ENCODE measurements around the gene ATXN1.
"Not testable (repeated sequence)": the region's sequence is repeated elsewhere in the genome, so short reads cannot be mapped to it uniquely, and the experiment has no call there.

The ATXN1 gene

DNA sequence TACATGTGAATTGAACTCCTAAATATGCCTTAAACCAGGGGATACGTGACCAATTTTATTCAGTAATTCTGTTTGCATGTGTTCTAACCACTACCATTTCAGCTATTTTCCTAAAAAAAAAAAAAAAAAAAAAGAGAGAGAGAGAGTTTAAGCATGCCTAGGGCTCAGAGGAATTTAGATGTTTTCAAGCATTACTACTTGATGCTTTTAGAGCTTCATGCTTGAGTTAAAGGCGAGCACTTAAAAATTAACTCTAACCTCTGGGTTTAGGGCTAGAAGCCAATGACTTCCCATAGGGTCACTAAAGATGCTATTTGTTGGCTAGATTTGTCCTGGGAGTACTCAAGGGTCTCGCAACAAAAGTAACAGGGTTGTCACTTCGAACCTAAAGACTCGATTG lies 217.7 kb downstream of the ATXN1 start:
- Histone ChIP-seq H3K9ac (no peak overlapping the region), H3K27ac (no peak overlapping the region), H3K36me3 (no peaks in the 10 kb centered on the region), H3K4me1 (no peaks in the 10 kb centered on the region), H3K27me3 (no peaks in the 10 kb centered on the region), H3K9me3 (no peaks in the 10 kb centered on the region), H3K4me2 (no peak overlapping the region), H3K4me3 (no peak overlapping the region), H4K20me1 (no peaks in the 10 kb centered on the region)
- no peak for TF ChIP-seq Cebpa-rat (IDR thresholded peaks at IDR 0.05)

- H3K9me3 ChIP-seq: no peaks in the 10 kb centered on the region
- H3K9ac ChIP-seq: no peak overlapping the region
- no peaks in the 10 kb centered on the region for H4K20me1 ChIP-seq
- TF ChIP-seq Cebpa-rat (IDR thresholded peaks at IDR 0.05): no peak
- H3K27ac ChIP-seq: no peak overlapping the region
- no peak overlapping the region for H3K4me2 ChIP-seq
- no peaks in the 10 kb centered on the region for H3K36me3 ChIP-seq
- no peak overlapping the region for H3K4me3 ChIP-seq
- no peaks in the 10 kb centered on the region for H3K27me3 ChIP-seq
- H3K4me1 ChIP-seq: no peaks in the 10 kb centered on the region
Measured at GRCh38 chr6:16542070-16542469, 219.2 kb downstream of the ATXN1 start.

DNA sequence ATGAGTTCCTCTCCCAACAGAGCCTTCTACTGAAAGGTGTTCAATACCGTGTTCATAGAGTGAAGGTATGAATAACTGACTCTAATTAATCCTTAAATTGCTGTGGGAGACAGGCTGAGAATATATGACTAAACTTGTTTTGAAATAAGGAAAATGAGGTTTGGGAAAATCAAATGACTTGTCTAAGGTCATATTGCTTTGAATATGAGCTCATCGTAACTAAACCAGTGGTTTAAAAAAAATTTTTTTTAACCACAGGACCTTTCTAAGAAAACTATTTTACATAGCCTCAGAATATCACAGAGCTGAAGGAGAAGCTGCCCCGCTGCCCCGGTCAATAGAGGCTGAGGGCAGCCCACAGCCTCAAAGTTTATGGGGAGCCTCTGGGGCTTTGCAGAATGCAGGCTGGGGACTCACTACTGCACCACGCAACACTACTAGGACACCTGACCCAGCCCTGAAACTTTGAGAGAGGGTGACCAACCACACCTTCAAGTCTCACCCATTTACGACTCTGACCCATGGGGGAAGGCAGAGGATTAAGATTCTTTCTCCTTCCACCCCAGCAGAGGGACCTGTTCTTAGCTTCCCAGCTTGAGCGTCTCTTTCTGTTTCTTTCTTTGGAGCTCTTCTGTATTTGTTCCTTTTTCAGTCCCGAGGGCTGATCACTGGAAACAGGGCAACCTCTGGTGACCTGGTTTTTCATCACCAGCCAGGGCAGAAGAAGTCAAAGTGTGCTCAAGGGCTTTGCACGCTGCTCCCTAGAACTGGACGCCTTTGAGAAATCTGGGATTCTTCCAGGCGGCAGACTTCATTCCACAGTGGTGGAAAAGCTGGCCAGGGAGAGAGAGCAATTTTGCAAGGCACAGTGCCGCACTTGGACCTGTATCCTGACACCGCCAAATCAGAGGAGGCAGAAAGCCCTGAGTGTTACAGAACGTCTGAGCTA lies 220.2 kb downstream of the ATXN1 start:
- H3K36me3 ChIP-seq: no peaks in the 10 kb centered on the region
- no peak overlapping the region for H3K4me2 ChIP-seq
- no peaks in the 10 kb centered on the region for H3K9me3 ChIP-seq
- no peak overlapping the region for H3K27ac ChIP-seq
- no peaks in the 10 kb centered on the region for H3K27me3 ChIP-seq
- TF ChIP-seq Cebpa-rat (IDR thresholded peaks at IDR 0.05): no peak
- no peaks in the 10 kb centered on the region for H4K20me1 ChIP-seq
- H3K9ac ChIP-seq: no peak overlapping the region
- H3K4me1 ChIP-seq: no peaks in the 10 kb centered on the region
- H3K4me3 ChIP-seq: no peak overlapping the region

DNA sequence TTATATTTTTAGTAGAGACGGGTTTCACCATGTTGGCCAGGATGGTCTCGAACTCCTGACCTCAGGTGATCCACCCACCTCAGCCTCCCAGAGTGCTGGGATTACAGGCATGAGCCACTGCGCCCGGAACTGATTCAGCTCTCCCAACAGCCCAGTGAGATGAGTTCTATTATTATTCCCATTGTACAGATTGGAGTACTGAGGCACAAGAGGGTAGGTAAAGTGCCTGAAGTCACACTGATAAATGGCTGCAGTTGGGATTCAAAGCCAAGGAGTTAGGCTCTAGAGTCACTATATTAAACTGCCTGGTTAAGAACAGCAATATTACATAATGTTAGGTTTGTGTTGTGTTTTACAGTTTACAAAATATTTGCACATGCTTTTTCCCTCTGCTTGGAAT lies 220.9 kb downstream of the ATXN1 start:
- H3K9me3 ChIP-seq, H3K4me3 ChIP-seq, H4K20me1 ChIP-seq, H3K4me1 ChIP-seq, H3K27ac ChIP-seq, H3K4me2 ChIP-seq, H3K9ac ChIP-seq, H3K27me3 ChIP-seq, H3K36me3 ChIP-seq: not testable (repeated sequence)

DNA sequence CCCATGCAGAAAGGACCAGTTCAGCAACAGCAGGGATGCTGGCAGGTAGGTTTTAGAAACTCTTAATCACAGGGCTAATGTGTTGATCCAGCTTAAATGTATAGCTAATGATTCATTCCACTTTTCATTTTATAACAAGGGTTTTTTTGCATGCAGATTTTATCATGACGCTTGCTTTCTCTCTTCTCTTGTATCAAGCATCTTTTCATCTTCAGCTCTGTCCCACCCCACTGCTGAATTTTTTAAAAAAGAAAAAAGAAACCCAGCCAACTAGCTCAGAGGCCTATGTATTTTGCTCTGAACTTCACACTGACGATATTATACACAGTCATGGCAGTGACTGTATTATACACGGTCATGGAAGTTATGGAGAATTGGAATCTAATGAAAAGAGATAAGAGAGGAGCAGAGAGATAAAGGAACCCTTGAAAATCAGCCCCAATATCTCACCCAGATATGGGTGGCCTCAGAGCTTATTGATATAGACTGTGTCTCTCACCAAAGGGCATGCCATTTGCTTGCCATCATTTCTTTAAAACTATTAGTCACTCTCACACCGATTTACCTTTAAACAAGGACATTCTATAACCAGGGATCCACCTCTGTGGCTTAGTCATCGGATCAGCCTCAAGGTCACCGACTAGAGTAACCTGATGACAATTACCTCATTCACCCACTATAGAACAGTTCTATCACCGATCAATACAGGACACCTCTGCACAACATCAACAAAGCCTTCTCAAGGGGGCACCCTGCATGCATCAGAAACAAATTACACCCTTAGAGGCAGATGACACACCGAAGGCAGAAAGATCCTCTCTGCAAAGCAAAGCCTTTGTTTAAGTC lies 222.0 kb downstream of the ATXN1 start:
- Histone ChIP-seq H3K36me3 (no peaks in the 10 kb centered on the region), H3K9ac (no peak overlapping the region), H3K27ac (no peak overlapping the region), H4K20me1 (no peaks in the 10 kb centered on the region), H3K27me3 (no peaks in the 10 kb centered on the region), H3K9me3 (no peaks in the 10 kb centered on the region), H3K4me3 (no peak overlapping the region), H3K4me1 (no peaks in the 10 kb centered on the region), H3K4me2 (no peak overlapping the region)
- no peak for TF ChIP-seq Cebpa-rat (IDR thresholded peaks at IDR 0.05)

DNA sequence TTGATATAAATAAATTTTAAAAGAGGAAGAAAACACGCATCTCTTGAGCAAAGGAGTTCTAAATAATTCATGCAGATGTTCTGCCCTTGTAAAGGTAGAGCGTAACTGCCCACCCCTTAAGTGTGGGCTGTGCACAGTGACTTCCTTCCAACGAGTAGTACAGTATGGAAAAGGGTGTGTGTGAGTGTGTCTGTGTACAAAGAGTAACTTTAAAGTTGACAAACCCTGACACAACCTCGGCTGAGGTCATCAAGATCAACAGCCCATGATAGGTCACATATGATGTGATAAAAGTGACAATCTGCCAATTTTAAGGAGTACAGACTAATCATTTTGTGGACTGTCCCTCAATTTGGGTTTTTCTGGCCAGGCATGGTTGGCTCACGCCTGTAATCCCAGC lies 225.7 kb downstream of the ATXN1 start:
- Histone ChIP-seq H3K27me3 (no peaks in the 10 kb centered on the region), H3K9ac (no peak overlapping the region), H3K4me3 (no peak overlapping the region), H3K4me1 (no peaks in the 10 kb centered on the region), H3K9me3 (no peaks in the 10 kb centered on the region), H4K20me1 (no peaks in the 10 kb centered on the region), H3K27ac (no peak overlapping the region), H3K4me2 (no peak overlapping the region), H3K36me3 (no peaks in the 10 kb centered on the region)
- no peak for TF ChIP-seq Cebpa-rat (IDR thresholded peaks at IDR 0.05)

DNA sequence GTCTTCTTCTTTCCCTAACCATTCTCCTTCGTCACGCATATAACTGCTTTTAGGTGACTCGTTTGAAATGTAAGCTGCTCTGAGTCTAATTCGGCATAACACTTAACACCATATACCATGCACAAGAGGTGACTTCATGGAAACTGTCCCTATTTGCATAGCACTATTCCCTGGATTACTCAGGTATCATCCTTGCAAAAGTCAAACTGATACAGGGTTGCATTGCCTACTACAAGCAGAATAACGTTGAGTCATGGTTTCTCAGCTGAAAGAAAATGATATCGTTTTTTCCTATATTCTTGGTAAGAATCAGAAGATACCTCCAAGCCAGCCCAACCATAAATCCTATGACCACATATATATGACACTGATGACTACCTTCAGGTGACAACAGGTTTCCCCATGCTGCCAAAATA lies 227.5 kb downstream of the ATXN1 start:
- Histone ChIP-seq H4K20me1 (no peaks in the 10 kb centered on the region), H3K36me3 (no peaks in the 10 kb centered on the region), H3K27me3 (no peaks in the 10 kb centered on the region), H3K4me2 (no peak overlapping the region), H3K4me3 (no peak overlapping the region), H3K9me3 (no peaks in the 10 kb centered on the region), H3K4me1 (no peaks in the 10 kb centered on the region), H3K27ac (no peak overlapping the region), H3K9ac (no peak overlapping the region)
- no peak for TF ChIP-seq Cebpa-rat (IDR thresholded peaks at IDR 0.05)

- Histone ChIP-seq H3K4me3 (no peak overlapping the region), H3K36me3 (no peaks in the 10 kb centered on the region), H3K9me3 (no peaks in the 10 kb centered on the region), H3K9ac (no peak overlapping the region), H3K4me2 (no peak overlapping the region), H3K4me1 (no peaks in the 10 kb centered on the region), H4K20me1 (no peaks in the 10 kb centered on the region), H3K27ac (no peak overlapping the region), H3K27me3 (no peaks in the 10 kb centered on the region)
- TF ChIP-seq Cebpa-rat (IDR thresholded peaks at IDR 0.05): no peak
Measured at GRCh38 chr6:16533210-16533609, 228.1 kb downstream of the ATXN1 start.

- Histone ChIP-seq H4K20me1 (no peaks in the 10 kb centered on the region), H3K36me3 (no peaks in the 10 kb centered on the region), H3K9me3 (no peaks in the 10 kb centered on the region), H3K9ac (no peak overlapping the region), H3K27me3 (no peaks in the 10 kb centered on the region), H3K4me3 (no peak overlapping the region), H3K4me2 (no peak overlapping the region), H3K27ac (no peak overlapping the region), H3K4me1 (no peaks in the 10 kb centered on the region)
- no peak for TF ChIP-seq Cebpa-rat (IDR thresholded peaks at IDR 0.05)
Measured at GRCh38 chr6:16527691-16528090, 233.6 kb downstream of the ATXN1 start.

DNA sequence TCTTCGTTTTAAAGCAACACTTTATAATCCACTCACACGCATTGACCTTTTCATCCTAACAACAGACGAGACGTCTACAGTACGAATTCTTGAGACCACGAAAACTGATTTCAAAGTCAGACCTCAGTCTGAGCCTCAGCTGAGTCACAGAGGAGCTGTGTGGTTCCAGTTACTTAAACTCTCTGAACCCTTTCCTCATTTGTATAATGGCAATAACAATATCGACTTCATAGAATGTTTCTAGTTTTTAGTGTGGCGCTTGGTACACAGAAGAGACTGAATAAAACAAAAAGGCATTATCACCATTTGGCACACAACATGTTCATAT lies 236.9 kb downstream of the ATXN1 start:
- H3K4me2 ChIP-seq: no peak overlapping the region
- no peaks in the 10 kb centered on the region for H4K20me1 ChIP-seq
- H3K27ac ChIP-seq: no peak overlapping the region
- H3K27me3 ChIP-seq: no peaks in the 10 kb centered on the region
- no peaks in the 10 kb centered on the region for H3K4me1 ChIP-seq
- no peaks in the 10 kb centered on the region for H3K9me3 ChIP-seq
- H3K9ac ChIP-seq: no peak overlapping the region
- H3K36me3 ChIP-seq: no peaks in the 10 kb centered on the region
- H3K4me3 ChIP-seq: no peak overlapping the region
- TF ChIP-seq Cebpa-rat (IDR thresholded peaks at IDR 0.05): no peak

Data from BLaER1 (cell line).